ENCODE results near the gene VAV2.
A peak's percentile ranks its signal among the peaks of the same experiment; 100 is the strongest.

VAV2 gene

GRCh38 chr9:133782157-133783130, 209.7 kb downstream of the VAV2 start:
- TF ChIP-seq ZBTB7A (IDR thresholded peaks at IDR 0.05; ENCODE audit: low read depth) (no peak), RAD21 (IDR thresholded peaks at IDR 0.05; ENCODE audit: low read depth) (peak; percentile 76)

GRCh38 chr9:133781828-133782135, 210.3 kb downstream of the VAV2 start:
- TF ChIP-seq, protein P1, sequence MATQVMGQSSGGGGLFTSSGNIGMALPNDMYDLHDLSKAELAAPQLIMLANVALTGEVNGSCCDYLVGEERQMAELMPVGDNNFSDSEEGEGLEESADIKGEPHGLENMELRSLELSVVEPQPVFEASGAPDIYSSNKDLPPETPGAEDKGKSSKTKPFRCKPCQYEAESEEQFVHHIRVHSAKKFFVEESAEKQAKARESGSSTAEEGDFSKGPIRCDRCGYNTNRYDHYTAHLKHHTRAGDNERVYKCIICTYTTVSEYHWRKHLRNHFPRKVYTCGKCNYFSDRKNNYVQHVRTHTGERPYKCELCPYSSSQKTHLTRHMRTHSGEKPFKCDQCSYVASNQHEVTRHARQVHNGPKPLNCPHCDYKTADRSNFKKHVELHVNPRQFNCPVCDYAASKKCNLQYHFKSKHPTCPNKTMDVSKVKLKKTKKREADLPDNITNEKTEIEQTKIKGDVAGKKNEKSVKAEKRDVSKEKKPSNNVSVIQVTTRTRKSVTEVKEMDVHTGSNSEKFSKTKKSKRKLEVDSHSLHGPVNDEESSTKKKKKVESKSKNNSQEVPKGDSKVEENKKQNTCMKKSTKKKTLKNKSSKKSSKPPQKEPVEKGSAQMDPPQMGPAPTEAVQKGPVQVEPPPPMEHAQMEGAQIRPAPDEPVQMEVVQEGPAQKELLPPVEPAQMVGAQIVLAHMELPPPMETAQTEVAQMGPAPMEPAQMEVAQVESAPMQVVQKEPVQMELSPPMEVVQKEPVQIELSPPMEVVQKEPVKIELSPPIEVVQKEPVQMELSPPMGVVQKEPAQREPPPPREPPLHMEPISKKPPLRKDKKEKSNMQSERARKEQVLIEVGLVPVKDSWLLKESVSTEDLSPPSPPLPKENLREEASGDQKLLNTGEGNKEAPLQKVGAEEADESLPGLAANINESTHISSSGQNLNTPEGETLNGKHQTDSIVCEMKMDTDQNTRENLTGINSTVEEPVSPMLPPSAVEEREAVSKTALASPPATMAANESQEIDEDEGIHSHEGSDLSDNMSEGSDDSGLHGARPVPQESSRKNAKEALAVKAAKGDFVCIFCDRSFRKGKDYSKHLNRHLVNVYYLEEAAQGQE (IDR thresholded peaks at IDR 0.05; ENCODE audit: low read depth): no peak
- TF ChIP-seq RAD21 (IDR thresholded peaks at IDR 0.05; ENCODE audit: low read depth) (no peak), USF1 (IDR thresholded peaks at IDR 0.05) (no peak), FOXM1 (IDR thresholded peaks at IDR 0.05; ENCODE audit: borderline replicate concordance, low read depth) (no peak), TEAD4 (IDR thresholded peaks at IDR 0.05) (no peak), YY1 (IDR thresholded peaks at IDR 0.05; ENCODE audit: low read depth) (no peak), EGR1 (IDR thresholded peaks at IDR 0.05) (no peak), TAF1 (IDR thresholded peaks at IDR 0.05; ENCODE audit: low read depth) (no peak), CEBPB (IDR thresholded peaks at IDR 0.05) (no peak), TCF12 (IDR thresholded peaks at IDR 0.05; ENCODE audit: low read depth) (no peak)
- TF ChIP-seq, protein P2, sequence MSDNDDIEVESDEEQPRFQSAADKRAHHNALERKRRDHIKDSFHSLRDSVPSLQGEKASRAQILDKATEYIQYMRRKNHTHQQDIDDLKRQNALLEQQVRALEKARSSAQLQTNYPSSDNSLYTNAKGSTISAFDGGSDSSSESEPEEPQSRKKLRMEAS (IDR thresholded peaks at IDR 0.05): no peak

GRCh38 chr9:133780962-133781827, 210.9 kb downstream of the VAV2 start:
- TF ChIP-seq, protein P1 (IDR thresholded peaks at IDR 0.05; ENCODE audit: low read depth): no peak
- TF ChIP-seq YY1 (IDR thresholded peaks at IDR 0.05; ENCODE audit: low read depth) (no peak), USF1 (IDR thresholded peaks at IDR 0.05) (peak; percentile 71), NFIC (IDR thresholded peaks at IDR 0.05) (no peak), CREB1 (IDR thresholded peaks at IDR 0.05; ENCODE audit: low read depth) (no peak)

GRCh38 chr9:133780404-133780945, 211.6 kb downstream of the VAV2 start:
- TF ChIP-seq EGR1 (IDR thresholded peaks at IDR 0.05) (no peak), CREB1 (IDR thresholded peaks at IDR 0.05; ENCODE audit: low read depth) (no peak), TCF12 (IDR thresholded peaks at IDR 0.05; ENCODE audit: low read depth) (no peak), NFIC (IDR thresholded peaks at IDR 0.05) (no peak), EP300 (IDR thresholded peaks at IDR 0.05; ENCODE audit: borderline replicate concordance) (no peak), TAF1 (IDR thresholded peaks at IDR 0.05; ENCODE audit: low read depth) (no peak), YY1 (IDR thresholded peaks at IDR 0.05; ENCODE audit: low read depth) (no peak), ZBTB7A (IDR thresholded peaks at IDR 0.05; ENCODE audit: low read depth) (no peak), RAD21 (IDR thresholded peaks at IDR 0.05; ENCODE audit: low read depth) (no peak), CEBPB (IDR thresholded peaks at IDR 0.05) (no peak), TEAD4 (IDR thresholded peaks at IDR 0.05) (no peak), USF1 (IDR thresholded peaks at IDR 0.05) (no peak), FOXM1 (IDR thresholded peaks at IDR 0.05; ENCODE audit: borderline replicate concordance, low read depth) (no peak)
- TF ChIP-seq, protein P1 (IDR thresholded peaks at IDR 0.05; ENCODE audit: low read depth): no peak
- TF ChIP-seq, protein P2 (IDR thresholded peaks at IDR 0.05): no peak
